ENCODE measurements around the gene RAPGEF5. TPM values are rescaled to one million over a fixed set of nuclear protein-coding genes. Genes with fewer than 3 reads are reported as not detected.
A peak's percentile ranks its signal among the peaks of the same experiment; 100 is the strongest.

The RAPGEF5 gene
- total RNA-seq, 1 donor from 2014 or later = 139 TPM

- H3K4me3 ChIP-seq = no peak overlapping the region
- no peak for ATAC-seq
- intact Hi-C loops (cut with DNase I) = no loop called here
- no peaks in the 10 kb centered on the region for H3K9me3 ChIP-seq
- H3K27me3 ChIP-seq = no peaks in the 10 kb centered on the region
- no peaks in the 10 kb centered on the region for H3K4me1 ChIP-seq
- no peak for TF ChIP-seq CTCF (IDR thresholded peaks at IDR 0.05)
- no peak overlapping the region for H3K27ac ChIP-seq
- DNase-seq = no peak
- no peaks in the 10 kb centered on the region for H3K36me3 ChIP-seq
Measured at GRCh38 chr7:22090107-22090506, 266.8 kb downstream of the RAPGEF5 start.

GRCh38 chr7:22088827-22089226 lies 268.1 kb downstream of the RAPGEF5 start:
- intact Hi-C loops (cut with DNase I) = no loop called here
- no peak for TF ChIP-seq CTCF (IDR thresholded peaks at IDR 0.05)
- no peak overlapping the region for H3K4me3 ChIP-seq

GRCh38 chr7:22087861-22088260 lies 269.1 kb downstream of the RAPGEF5 start:
- Histone ChIP-seq H3K27me3 (no peaks in the 10 kb centered on the region), H3K27ac (no peak overlapping the region), H3K9me3 (no peaks in the 10 kb centered on the region), H3K4me1 (peaks cover 8% of the 10 kb centered on the region), H3K36me3 (no peaks in the 10 kb centered on the region), H3K4me3 (no peak overlapping the region)
- TF ChIP-seq CTCF (IDR thresholded peaks at IDR 0.05) = no peak
- no peak for ATAC-seq
- no peak for DNase-seq
- intact Hi-C loops (cut with DNase I) = no loop called here

More at GRCh38 chr7:22088827-22089226, 268.1 kb downstream of the RAPGEF5 start:
- DNase-seq = no peak
- H3K27me3 ChIP-seq = no peaks in the 10 kb centered on the region
- H3K4me1 ChIP-seq = peaks cover 4% of the 10 kb centered on the region
- ATAC-seq = no peak
- no peaks in the 10 kb centered on the region for H3K9me3 ChIP-seq
- no peak overlapping the region for H3K27ac ChIP-seq
- H3K36me3 ChIP-seq = no peaks in the 10 kb centered on the region

GRCh38 chr7:22083704-22084240 lies 273.2 kb downstream of the RAPGEF5 start:
- peak overlapping the region; percentile 89 for H3K27ac ChIP-seq
- TF ChIP-seq CTCF (IDR thresholded peaks at IDR 0.05) = no peak

GRCh38 chr7:22082886-22083703 lies 273.9 kb downstream of the RAPGEF5 start:
- TF ChIP-seq CTCF (IDR thresholded peaks at IDR 0.05) = peak; percentile 97
- H3K27me3 ChIP-seq = peaks cover 13% of the 10 kb centered on the region
- H3K4me1 ChIP-seq = peaks cover 12% of the 10 kb centered on the region
- no peaks in the 10 kb centered on the region for H3K9me3 ChIP-seq
- peak overlapping the region; percentile 67 for H3K4me3 ChIP-seq
- ATAC-seq (peak; percentile 99), DNase-seq (peak; percentile 96)
- intact Hi-C loops (cut with DNase I) = no loop called here
- no peaks in the 10 kb centered on the region for H3K36me3 ChIP-seq
- H3K27ac ChIP-seq = peak overlapping the region; percentile 89

More at GRCh38 chr7:22083704-22084240, 273.2 kb downstream of the RAPGEF5 start:
- Histone ChIP-seq H3K9me3 (no peaks in the 10 kb centered on the region), H3K27me3 (peaks cover 6% of the 10 kb centered on the region), H3K4me3 (peak overlapping the region; percentile 67), H3K36me3 (no peaks in the 10 kb centered on the region), H3K4me1 (peaks cover 12% of the 10 kb centered on the region)
- ATAC-seq = no peak
- DNase-seq = no peak
- intact Hi-C loops (cut with DNase I) = no loop called here
